Activated T-helper 17 cell treated with anti-CD3 and anti-CD28 coated beads, Interleukin-2, amount 50 U/mL, for 72 hours (primary cell): ENCODE data around the gene PSMA6. TPM values are rescaled to one million over a fixed set of nuclear protein-coding genes. Genes with fewer than 3 reads are reported as not detected.
A peak's percentile ranks its signal among the peaks of the same experiment; 100 is the strongest.
"Not testable (repeated sequence)": the region's sequence is repeated elsewhere in the genome, so short reads cannot be mapped to it uniquely, and the experiment has no call there.

ENCODE experiments used
- ATAC-seq: fragments of 150-1000 bp; cut with Tn5 transposase; replicated peaks from 2 replicates; pipeline ENCODE4 v1.10.0; 2021; ENCODE audit warnings: mild to moderate bottlenecking, moderate library complexity
- H3K27ac Mint-ChIP-seq: one replicate; pipeline ENCODE4 v1.8.0; 2022; ENCODE audit warnings: mixed read lengths
- H3K27me3 Mint-ChIP-seq: one replicate; pipeline ENCODE4 v1.8.0; 2022; ENCODE audit warnings: mixed read lengths
- H3K36me3 Mint-ChIP-seq: one replicate; pipeline ENCODE4 v1.8.0; 2022; ENCODE audit warnings: low read depth, mild to moderate bottlenecking, mixed read lengths
- H3K4me1 Mint-ChIP-seq: one replicate; pipeline ENCODE4 v1.8.0; 2022; ENCODE audit warnings: mixed read lengths
- H3K4me3 Mint-ChIP-seq: one replicate; pipeline ENCODE4 v1.8.0; 2022; ENCODE audit warnings: mild to moderate bottlenecking, mixed read lengths
- H3K9me3 Mint-ChIP-seq: one replicate; pipeline ENCODE4 v1.8.0; 2022; ENCODE audit warnings: mixed read lengths
- total RNA-seq, 2 donors: library from RNA; stranded (reverse); gene quantifications; one replicate each; pipeline ENCODE4 v1.2.3, GENCODE V29; 2022

PSMA6 gene
- total RNA-seq, 2 donors from 2014 or later, result 295 to 386 TPM

DNA sequence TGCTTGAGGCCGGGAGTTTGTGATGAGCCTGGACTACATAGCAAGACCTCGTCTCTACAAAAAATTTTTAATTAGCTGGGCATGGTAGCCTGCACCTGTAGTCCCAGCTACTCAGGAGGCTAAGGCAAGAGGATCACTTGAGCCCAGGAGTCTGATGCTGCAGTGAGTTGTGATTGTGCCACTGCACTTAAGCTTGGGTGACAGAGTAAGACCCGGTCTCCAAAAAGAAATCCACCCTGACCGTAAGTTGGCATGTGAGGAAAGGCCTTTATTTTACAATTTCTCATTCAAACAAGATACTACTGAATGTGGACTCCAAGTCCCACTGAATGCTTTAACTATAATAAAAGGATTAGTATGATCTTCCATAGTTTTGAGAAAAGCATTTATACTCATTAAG lies 27.3 kb downstream of the PSMA6 start:
- ATAC-seq, result no peak
- peaks cover 55% of the 10 kb centered on the region for H3K36me3 Mint-ChIP-seq
- no peak overlapping the region for H3K27ac Mint-ChIP-seq
- no peaks in the 10 kb centered on the region for H3K27me3 Mint-ChIP-seq
- H3K9me3 Mint-ChIP-seq, result no peaks in the 10 kb centered on the region
- H3K4me1 Mint-ChIP-seq, result peaks cover 7% of the 10 kb centered on the region
- no peak overlapping the region for H3K4me3 Mint-ChIP-seq

DNA sequence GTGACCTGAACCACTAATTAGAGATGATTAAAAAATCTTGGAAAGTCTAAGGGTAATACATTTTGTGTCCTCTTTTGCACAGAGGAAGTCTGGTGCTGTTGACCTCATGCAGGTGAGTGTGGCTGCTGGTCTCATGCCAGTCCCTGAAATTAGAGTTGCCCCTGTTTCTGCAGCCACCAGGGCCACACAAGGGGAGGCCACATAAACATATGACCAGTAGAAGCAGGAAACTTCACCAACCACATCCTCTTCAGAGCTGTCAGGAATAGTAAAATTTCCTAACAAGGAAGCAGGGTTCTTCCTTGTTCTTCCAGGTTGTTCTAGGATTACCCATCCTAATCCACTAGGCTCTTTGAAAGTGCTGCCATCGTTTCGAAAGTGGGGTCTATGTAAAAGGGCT lies 28.3 kb downstream of the PSMA6 start:
- ATAC-seq, result no peak
- Mint-ChIP-seq H3K9me3 (no peaks in the 10 kb centered on the region), H3K27me3 (no peaks in the 10 kb centered on the region), H3K4me3 (no peak overlapping the region), H3K36me3 (peaks cover 46% of the 10 kb centered on the region), H3K27ac (no peak overlapping the region), H3K4me1 (no peaks in the 10 kb centered on the region)

DNA sequence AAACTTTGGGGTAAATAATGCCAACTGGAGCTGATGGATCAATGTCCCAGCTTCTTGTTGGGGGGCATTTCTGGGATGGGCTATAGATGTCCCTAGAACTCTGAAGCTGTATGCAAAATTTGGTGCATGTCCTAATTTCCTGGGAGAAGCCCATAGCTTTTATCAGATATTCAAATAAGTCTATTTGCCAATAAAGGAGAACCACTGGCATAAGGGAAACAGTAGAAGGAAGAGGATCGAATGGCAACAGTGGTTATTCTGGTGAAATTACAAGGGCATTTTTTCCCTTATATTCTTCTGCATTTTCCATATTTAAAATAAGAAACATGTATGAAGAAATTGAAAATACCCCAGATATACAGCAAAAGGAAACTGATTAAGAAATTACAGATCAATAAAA lies 34.2 kb downstream of the PSMA6 start:
- H3K9me3 Mint-ChIP-seq, result no peaks in the 10 kb centered on the region
- no peak overlapping the region for H3K27ac Mint-ChIP-seq
- no peaks in the 10 kb centered on the region for H3K36me3 Mint-ChIP-seq
- no peak for ATAC-seq
- no peak overlapping the region for H3K4me3 Mint-ChIP-seq
- no peaks in the 10 kb centered on the region for H3K27me3 Mint-ChIP-seq
- H3K4me1 Mint-ChIP-seq, result no peaks in the 10 kb centered on the region

DNA sequence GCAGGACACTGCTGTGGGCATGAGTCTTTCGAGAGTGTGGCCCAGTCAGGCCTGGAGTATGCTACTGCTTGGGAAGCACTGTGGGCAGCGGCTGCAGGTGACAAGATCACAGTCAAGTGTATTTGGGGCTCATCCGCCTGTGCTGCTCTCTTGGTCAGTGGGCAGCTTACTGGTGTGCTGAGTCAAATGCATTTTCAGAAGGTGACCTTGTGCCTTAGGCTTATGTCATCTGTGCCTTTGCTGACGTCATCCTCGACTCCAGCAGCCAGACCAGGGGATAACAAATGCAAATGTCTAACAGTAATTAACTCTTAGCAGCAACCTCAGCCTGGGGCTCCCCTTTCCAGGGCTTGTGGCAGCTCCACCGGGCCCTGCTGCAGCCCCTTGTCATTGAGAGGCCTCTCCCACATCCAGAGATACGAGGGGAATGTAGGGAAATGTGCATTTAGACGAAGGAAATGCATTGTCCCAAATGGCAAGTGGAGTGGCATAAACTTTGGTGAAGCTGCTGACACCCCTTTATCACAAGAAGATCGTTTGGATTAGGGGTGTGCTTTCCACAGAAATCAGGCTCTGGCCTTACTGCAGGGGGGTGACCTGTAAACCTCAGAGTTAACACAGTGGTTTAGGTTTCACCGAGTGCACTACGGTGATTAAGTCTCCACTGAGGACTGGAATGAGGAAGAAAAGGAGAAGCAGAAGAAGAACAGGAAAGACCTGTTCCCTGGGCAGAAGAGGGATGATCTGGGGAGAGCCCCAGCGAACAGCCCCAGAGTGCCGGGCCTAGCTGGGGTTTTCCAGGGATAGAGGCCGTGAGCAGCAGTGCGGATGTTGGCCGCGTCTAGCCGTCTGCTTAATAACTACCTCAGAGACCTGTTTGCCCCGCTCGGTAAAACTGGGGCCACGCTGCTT lies 39.7 kb downstream of the PSMA6 start:
- H3K9me3 Mint-ChIP-seq, result no peaks in the 10 kb centered on the region
- peak overlapping the region; percentile 87 for H3K27ac Mint-ChIP-seq
- H3K4me3 Mint-ChIP-seq, result peak overlapping the region; percentile 74
- no peaks in the 10 kb centered on the region for H3K27me3 Mint-ChIP-seq
- peaks cover 23% of the 10 kb centered on the region for H3K4me1 Mint-ChIP-seq
- ATAC-seq, result no peak
- H3K36me3 Mint-ChIP-seq, result no peaks in the 10 kb centered on the region

DNA sequence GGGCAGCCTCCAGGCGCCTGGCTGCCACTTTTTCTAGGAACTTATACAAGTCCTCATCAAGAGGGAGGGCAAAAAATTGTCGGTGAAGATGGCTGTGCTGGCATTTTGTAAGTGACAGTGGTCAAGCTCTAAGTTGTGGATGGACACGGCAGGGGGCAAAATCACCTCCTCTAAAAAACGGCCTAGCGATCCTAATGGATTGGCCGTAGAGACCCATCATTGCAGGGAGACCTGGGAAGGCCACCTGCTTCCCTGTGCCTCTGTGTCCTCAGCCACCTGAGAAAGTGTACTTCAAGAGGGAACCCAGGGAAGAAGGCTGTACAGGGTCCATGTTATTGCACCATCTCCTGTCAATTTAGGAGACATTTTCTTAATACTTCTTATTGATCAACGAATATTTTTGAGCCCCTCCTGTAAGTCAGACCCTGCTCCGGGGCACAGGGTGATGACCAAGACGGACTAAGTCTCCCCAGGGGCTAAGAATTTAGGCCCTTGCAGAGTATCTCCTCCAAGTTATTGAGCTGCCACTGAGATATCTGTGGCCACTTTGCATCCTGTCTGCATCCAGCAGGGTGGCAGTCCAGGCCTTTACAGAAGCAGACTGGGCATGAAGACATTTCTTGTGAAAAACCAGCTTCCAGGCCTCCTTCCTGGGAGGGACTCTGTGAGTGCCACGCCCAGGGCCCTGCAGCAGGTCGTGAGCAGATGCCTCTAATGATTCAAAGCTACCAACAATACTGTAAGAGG lies 40.5 kb downstream of the PSMA6 start:
- Mint-ChIP-seq H3K27ac (peak overlapping the region; percentile 87), H3K36me3 (no peaks in the 10 kb centered on the region), H3K9me3 (no peaks in the 10 kb centered on the region), H3K4me1 (peaks cover 23% of the 10 kb centered on the region), H3K4me3 (peak overlapping the region; percentile 74), H3K27me3 (no peaks in the 10 kb centered on the region)
- ATAC-seq, result peak; percentile 72

DNA sequence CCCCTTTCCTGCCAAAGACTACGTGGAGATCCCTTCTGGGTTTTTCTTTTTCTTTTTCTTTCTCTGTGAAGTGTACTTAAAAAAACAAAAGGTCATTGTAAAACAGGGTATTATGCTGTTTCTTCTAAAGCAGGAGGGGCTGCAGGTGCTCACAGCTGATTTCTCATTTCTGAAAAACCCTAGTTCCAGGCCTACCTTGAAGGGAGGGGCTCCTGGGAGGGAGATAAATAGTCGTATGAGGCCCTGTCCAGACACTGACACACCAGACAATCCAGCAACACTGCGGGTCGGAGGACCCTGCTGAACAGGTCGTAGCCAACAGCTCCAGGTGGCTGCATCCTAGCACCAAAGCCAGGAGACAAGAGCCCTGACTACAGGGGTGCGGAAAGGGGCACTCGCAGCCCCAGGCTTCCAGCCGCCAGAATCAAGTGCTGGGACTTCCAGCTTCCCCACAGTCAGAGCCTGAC lies 41.1 kb downstream of the PSMA6 start:
- peak; percentile 13 for ATAC-seq
- peak overlapping the region; percentile 87 for H3K27ac Mint-ChIP-seq
- H3K4me3 Mint-ChIP-seq, result peak overlapping the region; percentile 74
- no peaks in the 10 kb centered on the region for H3K27me3 Mint-ChIP-seq
- H3K4me1 Mint-ChIP-seq, result peaks cover 23% of the 10 kb centered on the region
- H3K36me3 Mint-ChIP-seq, result no peaks in the 10 kb centered on the region
- H3K9me3 Mint-ChIP-seq, result no peaks in the 10 kb centered on the region

DNA sequence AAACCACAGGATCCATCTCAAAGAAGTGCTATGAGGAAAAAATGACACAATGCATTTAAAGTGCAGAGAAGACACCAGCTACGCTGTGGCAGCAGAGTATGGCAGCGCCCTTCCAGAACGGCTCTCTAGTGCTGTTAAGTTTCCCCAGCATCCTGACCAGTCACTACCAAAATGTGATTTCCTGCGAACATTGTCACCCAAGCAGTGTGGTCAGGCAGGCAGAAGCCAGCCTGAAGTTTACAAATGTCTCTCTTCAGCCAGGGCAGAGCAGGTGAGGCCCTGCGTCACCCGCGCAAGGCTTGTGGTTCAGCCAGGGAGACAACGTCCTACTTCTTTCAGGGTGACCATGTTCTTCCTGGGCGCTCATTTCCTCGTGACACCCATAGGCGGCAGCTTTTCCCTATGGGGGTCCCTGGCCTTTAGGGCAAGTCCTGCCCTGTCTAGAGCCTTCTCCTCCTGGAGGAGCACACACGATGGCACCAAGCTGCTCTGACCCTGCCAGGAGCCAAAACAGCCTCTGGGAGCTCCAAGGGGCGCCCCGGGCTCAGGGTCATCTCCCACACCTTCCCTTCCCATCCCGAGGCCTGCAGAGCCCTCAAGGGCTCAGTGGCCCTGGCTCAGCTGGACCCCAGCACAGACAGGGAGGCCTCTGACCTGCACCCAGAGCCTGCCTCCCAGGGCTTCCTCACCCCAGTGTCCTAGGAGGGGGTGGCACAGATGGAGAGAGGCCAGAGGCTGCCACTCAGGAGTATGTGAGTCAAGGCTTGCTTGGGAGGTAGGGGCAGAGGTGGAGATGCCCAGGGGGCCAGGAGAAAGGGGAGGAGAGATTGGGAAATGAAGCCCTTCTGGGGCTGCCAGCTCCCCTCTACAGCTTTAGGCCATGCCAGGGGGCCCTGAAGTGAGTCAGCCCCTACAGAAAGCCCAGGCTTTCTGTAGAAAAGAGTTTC lies 41.9 kb downstream of the PSMA6 start:
- Mint-ChIP-seq H3K27me3 (no peaks in the 10 kb centered on the region), H3K27ac (peak overlapping the region; percentile 87), H3K4me3 (peak overlapping the region; percentile 74), H3K9me3 (no peaks in the 10 kb centered on the region), H3K4me1 (peaks cover 23% of the 10 kb centered on the region), H3K36me3 (no peaks in the 10 kb centered on the region)
- ATAC-seq, result peak; percentile 78

DNA sequence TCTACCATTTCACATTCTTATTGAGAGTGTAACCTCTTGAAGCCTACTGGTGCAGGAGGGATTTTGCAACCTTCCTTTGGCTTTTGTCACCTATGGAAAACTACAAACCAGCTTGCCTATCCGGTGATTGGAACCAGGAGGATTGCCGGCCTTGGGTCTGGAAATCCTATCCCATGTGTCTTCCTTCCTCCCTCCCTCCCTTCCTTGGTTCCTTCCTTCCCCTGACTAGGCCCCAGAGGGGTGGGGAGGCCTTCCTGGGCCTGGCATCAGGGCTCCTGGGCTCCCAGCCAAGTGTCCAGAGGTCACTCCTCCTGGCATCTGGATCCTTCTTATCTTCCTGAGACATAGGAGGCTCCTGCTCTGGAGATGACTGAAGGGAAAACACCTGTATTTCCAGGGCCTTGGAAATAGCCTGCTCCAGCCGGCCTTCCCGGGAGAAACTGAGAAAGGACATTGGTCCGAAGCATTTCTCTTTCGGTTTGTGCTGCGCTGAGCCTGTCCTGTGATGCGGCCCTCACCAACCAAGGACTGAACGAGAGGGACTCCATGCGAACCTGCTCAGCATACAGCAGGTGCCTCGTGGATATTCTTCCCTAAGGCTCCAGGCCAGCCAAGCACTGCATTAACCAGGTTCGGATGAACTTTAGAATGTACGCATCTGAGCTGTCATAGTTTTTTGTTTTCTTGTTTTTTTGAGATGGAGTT lies 43.4 kb downstream of the PSMA6 start:
- Mint-ChIP-seq H3K4me1 (peaks cover 23% of the 10 kb centered on the region), H3K27ac (peak overlapping the region; percentile 25), H3K36me3 (no peaks in the 10 kb centered on the region), H3K27me3 (no peaks in the 10 kb centered on the region), H3K9me3 (no peaks in the 10 kb centered on the region), H3K4me3 (no peak overlapping the region)
- no peak for ATAC-seq

DNA sequence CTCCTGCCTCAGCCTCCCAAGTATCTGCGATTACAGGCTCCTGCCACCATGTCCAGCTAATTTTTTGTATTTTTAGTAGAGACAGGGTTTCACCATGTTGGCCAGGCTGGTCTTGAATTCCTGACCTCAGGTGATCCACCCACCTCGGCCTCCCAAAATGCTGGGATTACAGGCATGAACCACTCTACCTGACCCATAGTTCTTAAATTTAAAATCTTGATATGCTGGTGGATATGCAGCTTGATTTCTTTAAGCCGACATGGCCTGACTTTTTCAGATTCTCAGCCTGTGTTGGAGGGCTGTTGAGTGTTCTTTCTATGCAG lies 44.0 kb downstream of the PSMA6 start:
- H3K27ac Mint-ChIP-seq, H3K36me3 Mint-ChIP-seq, H3K9me3 Mint-ChIP-seq, H3K4me3 Mint-ChIP-seq, ATAC-seq, H3K27me3 Mint-ChIP-seq: not testable (repeated sequence)
- H3K4me1 Mint-ChIP-seq, result peaks cover 23% of the 10 kb centered on the region

DNA sequence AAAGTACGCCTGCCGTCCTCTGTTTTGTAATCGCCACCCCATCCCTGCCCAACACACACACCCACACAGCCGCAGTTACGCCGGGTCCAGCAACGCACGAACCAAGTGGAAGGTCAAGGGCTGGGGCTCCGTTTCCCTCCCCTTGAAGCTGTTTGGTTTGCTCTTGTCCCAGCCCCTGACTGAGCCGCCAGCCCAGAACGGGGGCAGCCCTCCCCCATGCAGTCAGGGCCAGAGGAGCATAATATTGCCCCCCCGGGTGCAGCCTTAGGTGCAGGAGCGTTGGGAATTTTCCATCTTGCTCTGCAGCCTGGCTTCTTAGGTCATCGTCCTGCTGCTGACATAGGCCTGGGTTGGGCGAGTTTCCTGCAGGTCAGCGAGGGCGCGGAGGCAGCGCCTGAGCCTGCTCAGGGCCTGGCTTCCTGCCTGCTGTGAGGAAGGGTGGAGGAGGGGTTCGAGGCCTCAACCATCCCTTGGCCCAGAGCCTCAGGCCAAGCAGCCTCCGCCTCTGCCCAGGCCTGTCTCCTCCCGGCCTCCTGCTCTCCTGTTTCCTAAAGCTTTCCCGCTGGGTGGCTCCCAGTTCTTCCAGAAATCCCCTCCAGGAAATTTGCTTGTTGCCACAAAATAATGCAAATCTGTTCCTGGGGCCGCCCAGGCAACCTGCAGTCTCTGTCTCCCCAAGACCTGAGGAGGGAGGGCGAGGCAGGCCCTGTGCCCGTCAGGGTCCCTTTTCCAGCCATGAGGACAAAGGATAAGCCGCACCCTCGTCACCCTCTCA lies 44.5 kb downstream of the PSMA6 start:
- Mint-ChIP-seq H3K4me3 (no peak overlapping the region), H3K4me1 (peaks cover 22% of the 10 kb centered on the region), H3K27ac (no peak overlapping the region), H3K9me3 (no peaks in the 10 kb centered on the region), H3K36me3 (no peaks in the 10 kb centered on the region), H3K27me3 (no peaks in the 10 kb centered on the region)
- ATAC-seq, result no peak

DNA sequence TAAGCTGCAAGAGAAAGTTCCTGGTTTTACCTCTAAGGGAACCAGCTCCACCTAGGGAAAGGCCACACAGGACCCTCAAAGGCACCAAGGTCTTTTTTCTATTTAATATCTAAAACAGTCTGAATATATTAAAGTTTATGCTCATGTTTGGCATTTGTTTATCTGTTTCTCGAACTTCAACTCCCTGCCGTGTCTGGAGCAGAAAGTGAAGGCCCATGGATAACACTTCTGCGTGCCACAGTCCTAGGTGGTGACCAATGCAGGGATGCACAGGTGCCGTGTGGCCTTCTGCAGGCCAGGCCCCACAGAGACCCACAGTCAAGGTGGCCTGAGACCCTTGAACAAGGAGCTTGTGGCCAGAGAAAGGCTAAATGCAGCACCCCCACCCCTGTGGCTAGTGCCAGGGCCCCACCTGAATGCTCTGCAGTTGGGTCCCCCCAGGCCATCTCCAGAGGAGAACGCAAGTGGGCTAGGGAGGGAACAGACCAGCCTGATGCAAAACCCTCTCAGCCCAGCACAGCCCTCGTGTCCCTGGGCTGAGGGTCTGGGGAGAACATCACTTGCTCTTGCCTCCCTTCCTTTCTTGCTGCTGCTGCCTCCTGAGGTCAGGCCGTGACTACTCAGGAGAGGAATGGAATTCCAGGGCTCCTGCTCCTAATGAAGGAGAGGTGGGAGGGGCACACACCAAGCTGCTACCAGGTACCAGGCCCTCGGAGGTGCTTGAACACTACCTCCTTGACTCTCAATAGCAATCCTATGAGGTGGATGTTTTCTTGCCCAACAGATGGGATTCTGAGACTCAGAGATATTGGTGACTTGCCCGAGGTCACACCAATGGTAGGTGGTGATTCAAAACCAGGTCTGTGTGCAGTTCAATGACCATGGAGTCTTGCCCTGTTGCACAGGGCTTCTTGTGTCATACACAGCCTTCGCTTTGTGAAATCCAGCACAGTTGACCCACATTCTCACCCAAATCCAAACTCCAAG lies 45.4 kb downstream of the PSMA6 start:
- Mint-ChIP-seq H3K9me3 (no peaks in the 10 kb centered on the region), H3K27me3 (no peaks in the 10 kb centered on the region), H3K4me1 (peaks cover 15% of the 10 kb centered on the region), H3K27ac (no peak overlapping the region), H3K4me3 (no peak overlapping the region), H3K36me3 (no peaks in the 10 kb centered on the region)
- no peak for ATAC-seq

DNA sequence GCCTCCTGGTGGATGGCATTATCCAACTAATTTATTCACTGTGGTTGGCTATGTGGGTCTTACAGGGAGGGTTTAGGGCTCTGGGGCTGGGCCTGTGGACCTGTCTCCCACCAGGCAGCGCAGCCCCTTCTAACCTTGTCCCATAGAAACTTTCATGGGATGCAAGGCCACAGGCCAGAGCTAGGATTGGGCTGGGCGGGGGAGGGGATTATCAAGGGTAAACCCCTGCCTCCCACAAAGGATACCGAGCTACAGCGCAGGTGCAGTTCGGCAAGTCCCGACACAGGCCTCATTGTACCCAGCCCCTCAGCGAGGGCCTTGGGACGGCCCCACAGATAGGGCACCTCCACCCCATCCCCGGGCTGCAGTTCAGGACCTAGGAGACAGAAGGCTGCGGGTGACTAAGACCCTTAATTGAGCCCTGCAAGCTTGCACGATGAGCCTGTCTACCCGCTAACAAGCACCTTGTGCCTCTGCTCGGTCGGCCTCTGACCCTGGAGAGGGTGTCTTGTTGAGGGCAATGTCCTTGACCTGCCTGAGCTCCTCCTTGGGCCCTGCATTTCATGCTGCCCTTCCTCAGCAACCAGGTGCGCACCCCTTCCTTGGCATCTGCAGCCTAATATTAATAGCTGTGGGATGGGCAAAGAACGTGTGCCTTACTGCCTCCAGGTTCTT lies 46.7 kb downstream of the PSMA6 start:
- H3K4me3 Mint-ChIP-seq, result no peak overlapping the region
- H3K4me1 Mint-ChIP-seq, result peaks cover 6% of the 10 kb centered on the region
- no peaks in the 10 kb centered on the region for H3K27me3 Mint-ChIP-seq
- no peaks in the 10 kb centered on the region for H3K9me3 Mint-ChIP-seq
- no peak overlapping the region for H3K27ac Mint-ChIP-seq
- ATAC-seq, result no peak
- H3K36me3 Mint-ChIP-seq, result no peaks in the 10 kb centered on the region
